HG02678 (cell line): ENCODE measurements around the gene KRT82.
"Not testable (repeated sequence)": the region's sequence is repeated elsewhere in the genome, so short reads cannot be mapped to it uniquely, and the experiment has no call there.

Experiments used
- ATAC-seq: cut with Tn5 transposase; IDR thresholded peaks from one replicate; pipeline ENCODE4 v1.9.1; 2021; ENCODE audit warnings: mild to moderate bottlenecking, moderate library complexity; ENCODE audit not compliant: unreplicated experiment

The KRT82 gene

GRCh38 chr12:52347551-52348510 is 58.3 kb downstream of the KRT82 start:
- no peak for ATAC-seq

GRCh38 chr12:52347016-52347415 is 59.1 kb downstream of the KRT82 start:
- ATAC-seq = no peak

DNA sequence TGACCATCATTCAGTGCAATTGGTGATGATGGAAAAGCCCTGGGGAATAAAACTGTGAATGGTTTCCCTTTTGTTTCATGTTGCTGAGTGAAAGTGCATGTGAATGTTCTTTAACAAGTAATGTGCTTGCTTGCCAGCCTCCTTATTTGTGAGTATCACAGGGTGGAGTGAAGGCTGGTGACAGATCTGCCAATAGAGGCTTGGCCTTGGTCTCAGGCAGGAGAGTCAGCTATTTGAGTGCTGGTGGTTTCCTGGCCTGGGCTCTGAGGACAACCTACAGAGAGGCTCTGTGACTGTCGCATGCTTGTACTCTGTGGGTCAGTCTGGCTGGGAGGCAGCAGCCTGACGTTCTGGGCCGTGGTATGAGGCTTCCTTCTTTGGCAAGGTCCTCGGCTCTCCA is 59.5 kb downstream of the KRT82 start:
- ATAC-seq = no peak

DNA sequence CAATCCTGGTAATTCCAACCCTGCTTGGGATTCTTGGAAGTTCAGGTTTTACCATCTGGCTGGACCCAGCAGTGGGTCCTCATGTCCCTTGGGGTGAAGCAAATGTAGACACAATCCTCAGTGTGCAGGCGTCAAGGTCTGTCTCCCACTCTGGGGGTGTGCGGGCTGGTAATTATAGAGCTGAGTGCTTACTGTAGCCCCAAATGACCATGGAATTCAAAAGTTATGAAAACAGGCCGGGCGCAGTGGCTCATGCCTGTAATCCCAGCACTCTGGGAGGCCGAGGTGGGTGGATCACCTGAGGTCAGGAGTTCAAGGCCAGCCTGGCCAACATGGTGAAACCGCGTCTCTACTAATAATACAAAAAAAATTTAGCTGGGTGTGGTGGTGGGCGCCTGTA is 61.1 kb downstream of the KRT82 start:
- ATAC-seq = not testable (repeated sequence)

GRCh38 chr12:52344111-52344510 is 62.0 kb downstream of the KRT82 start:
- no peak for ATAC-seq
